Dedifferentiated amniotic fluid mesenchymal stem cell (primary cell): ENCODE results near the gene PRKD3.
A peak's percentile ranks its signal among the peaks of the same experiment; 100 is the strongest.
"Not testable (repeated sequence)": the region's sequence is repeated elsewhere in the genome, so short reads cannot be mapped to it uniquely, and the experiment has no call there.

Source experiments
- DNase-seq: peaks from one replicate; pipeline ENCODE4 v3.0.0-alpha.2; 2016; ENCODE audit errors: extremely low spot score

The PRKD3 gene

GRCh38 chr2:37316181-37316580 lies 8.5 kb downstream of the PRKD3 start:
- no peak for DNase-seq

- DNase-seq, result no peak
Observed at GRCh38 chr2:37315364-37315763, 9.3 kb downstream of the PRKD3 start.

DNA sequence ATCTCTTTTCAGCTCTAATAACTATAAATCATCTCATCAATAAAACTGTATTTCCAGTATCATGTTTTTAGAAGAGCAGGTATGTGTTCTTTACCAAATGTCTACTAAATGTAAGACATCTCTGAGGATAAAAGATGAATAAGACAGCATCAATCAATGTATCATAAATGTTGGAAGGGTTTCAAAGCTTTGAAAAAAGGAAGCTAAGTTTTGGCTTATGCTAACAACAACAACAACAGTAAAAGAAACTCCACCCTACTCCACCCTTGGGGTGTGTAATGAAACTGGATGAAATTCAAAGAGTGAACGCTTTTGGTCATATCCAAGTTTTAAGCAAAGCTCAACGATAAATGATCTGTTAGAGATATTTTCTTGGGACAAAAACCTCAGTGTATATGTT lies 17.1 kb downstream of the PRKD3 start:
- DNase-seq, result no peak

DNA sequence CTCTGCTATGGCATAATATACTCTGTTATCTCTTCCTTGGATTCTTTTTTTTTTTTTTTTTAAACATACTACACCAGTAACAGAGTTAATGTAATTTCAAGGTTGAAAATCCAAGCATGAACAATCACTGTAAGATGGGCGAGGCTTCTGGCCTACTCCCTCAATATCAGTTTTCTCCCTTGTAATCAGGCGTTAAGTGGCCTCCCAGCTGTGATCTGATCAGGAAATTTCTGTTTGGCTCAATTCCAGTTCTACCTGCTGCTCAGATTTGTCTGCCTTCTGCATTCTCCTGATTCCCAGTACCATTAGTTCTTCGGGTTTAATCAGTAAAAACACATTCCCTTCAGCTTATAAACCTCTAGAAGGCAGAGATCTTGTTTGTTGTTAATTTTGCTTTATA lies 18.6 kb downstream of the PRKD3 start:
- no peak for DNase-seq

DNA sequence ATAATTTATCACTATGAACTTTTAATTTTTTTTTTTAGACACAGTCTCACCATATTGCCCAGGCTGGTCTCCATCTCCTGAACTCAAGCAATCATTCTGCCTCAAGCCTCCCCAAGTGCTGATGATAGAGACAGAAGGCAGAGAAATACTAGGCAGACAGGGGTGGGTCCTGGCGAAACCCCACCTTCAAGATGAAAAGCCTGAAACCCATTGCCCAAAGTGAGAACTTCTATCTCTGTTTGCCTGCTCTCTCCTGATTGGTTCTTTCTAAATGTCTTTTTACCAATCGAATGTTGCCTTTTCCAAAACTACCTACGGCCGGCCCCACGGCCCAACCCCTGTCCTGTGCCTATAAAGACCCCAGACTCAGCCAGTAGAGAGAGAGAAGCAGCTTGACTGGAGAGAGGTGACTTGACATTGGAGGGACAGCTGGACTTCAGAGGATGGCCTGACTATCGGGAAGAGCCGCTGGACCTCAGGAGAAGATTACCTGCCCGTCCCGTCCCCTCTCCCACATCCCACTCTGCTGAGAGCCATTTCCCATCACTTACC lies 21.9 kb downstream of the PRKD3 start:
- DNase-seq, result no peak

- no peak for DNase-seq
Observed at GRCh38 chr2:37301408-37301807, 23.2 kb downstream of the PRKD3 start.

DNA sequence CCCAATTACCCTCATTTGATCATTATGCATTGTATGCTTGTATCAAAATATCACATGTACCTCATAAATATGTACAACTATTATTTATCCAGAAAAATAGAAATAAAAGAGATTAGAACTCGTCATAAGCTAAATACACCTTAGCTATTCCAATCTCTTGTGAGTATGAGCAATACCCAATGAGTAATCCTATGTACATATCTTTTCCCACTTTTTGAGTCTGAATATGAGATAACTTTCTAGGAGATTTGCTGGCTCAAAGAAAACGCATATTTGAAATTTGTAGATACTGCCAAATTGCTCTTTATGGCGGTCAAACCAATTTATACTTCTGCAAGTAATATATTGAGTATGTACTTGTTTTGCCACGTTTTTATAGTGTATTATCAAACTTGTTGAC lies 24.1 kb downstream of the PRKD3 start:
- DNase-seq, result no peak

DNA sequence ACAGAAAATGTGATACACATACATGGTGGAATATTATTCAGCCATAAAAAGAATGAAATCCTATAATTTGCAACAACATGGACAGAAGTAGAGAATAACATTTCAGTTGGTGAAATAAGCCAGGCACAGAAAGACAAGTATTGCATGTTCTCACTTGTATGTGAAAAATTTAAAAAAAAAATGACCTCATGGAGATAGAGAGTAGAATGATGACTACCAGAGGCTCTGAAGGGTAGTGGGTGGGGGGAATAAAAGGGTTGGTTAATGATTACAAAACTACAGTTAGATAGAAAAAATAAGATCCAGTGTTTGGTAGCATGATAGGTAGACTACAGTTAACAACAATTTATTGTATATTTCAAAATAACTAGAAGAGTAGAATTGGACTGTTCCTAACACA lies 24.5 kb downstream of the PRKD3 start:
- DNase-seq, result no peak

DNA sequence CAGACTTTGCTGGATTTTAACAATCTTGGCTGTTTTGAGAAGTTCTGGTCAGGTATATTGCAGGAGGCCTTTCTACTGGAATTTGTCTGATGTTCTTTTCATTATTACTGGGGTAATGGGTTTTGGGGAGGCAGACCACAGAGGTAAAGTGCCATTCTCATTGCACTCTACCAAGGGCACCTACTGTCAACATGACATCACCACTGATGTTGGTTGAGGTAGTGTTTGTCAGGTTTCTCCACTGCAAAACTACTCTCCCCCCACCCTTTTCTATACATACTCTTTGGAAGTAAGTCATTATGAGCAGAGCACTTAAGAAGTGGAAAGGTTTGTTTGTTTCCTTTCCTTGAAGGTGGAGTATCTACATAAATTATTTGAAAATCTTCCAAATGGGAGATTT lies 27.0 kb downstream of the PRKD3 start:
- DNase-seq, result no peak

- no peak for DNase-seq
Observed at GRCh38 chr2:37295469-37296073, 29.1 kb downstream of the PRKD3 start.

DNA sequence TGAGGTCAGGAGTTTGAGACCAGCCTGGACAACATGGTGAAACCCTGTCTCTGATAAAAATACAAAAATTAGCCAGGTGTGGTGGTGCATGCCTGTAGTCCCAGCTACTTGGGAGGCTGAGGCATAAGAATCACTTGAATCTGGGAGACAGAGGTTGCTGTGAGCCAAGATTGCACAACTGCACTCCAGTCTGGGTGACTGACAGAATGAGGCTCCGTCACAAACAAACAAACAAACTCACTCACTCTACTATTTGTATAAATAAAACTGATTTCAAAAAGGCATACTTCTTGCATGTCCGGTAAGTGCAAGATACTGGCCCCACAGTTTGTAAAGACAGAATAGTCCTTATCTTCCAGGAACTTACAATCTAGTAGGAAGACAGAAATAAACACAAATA lies 29.8 kb downstream of the PRKD3 start:
- not testable (repeated sequence) for DNase-seq

DNA sequence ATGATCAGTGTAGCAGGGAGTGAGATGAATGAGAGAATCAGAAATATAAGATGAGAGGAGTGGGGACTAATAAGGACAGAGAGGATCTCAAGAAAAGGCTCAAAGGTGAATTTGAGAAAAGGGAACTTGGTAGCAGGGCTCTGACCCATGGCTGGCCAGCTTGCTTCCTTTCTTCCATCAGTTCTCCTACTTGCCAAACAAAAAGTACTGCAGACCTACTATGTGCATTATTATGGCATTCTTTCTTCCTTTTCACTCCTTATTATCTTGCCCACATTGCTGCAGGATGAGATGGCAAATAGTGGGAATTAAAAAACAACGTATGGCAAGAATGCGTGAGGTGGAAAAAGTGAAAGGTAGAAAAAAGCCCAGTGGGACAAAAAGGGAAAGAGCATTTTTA lies 33.0 kb downstream of the PRKD3 start:
- no peak for DNase-seq

DNA sequence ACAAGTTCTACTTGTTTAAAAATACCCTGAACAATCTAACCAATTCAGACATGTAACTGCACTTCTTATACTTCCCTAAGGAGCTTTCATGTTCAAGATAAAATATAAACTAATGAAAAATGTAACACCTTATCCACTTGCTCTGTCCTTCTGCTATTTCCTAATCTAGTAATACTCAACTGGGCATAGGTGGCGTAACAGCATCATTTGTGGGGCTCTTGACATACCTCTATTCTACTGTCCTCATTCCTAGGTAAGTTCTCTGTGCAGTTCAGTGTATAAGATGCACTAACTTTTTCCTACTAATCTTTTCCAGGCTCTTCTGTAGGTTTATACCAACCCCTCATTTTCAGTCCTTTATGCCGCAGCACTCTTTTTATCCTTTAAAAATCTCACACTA lies 36.7 kb downstream of the PRKD3 start:
- DNase-seq, result no peak

GRCh38 chr2:37284381-37284780 lies 40.3 kb downstream of the PRKD3 start:
- DNase-seq, result no peak

GRCh38 chr2:37283207-37283606 lies 41.4 kb downstream of the PRKD3 start:
- peak; percentile 91 for DNase-seq

DNA sequence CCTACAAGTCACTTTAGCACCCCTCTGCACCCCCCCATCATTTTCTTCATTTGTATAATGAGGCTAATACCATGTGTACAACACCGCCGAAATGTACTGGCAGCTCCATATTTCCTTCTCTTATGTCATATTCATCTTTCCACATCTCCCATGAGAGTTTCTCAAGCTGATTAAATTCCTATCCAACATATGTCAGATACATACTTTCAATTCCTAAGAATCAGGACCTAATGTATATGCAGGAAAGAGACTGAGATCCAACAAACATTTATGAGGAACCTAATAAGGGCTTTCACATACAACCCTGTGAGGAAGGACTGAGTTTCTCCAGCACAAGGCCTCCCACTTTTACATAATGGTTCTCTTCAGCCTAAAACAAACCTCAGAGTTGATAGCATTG lies 41.9 kb downstream of the PRKD3 start:
- peak; percentile 32 for DNase-seq

DNA sequence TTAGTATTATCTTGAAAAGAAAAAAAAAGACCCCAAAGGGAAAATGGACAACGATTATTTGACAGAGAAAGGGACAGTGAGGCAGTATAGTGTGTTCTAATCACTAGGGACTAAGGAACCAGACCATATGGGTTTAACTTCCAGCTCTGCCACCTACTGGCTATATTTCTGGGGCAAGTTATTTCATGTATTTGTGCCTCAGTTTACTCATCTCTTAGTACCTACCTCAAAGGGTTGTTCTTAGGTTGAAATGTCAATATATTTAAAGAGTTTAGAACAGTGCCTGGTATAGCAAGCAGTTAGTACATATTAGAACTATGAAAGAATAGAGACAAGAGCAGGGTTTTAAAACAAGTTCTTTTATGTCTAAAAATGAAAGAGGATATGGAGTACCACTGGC lies 42.7 kb downstream of the PRKD3 start:
- DNase-seq, result no peak

- no peak for DNase-seq
Observed at GRCh38 chr2:37276291-37276690, 48.3 kb downstream of the PRKD3 start.
